ENCODE data around the gene EFCAB6.

DNA sequence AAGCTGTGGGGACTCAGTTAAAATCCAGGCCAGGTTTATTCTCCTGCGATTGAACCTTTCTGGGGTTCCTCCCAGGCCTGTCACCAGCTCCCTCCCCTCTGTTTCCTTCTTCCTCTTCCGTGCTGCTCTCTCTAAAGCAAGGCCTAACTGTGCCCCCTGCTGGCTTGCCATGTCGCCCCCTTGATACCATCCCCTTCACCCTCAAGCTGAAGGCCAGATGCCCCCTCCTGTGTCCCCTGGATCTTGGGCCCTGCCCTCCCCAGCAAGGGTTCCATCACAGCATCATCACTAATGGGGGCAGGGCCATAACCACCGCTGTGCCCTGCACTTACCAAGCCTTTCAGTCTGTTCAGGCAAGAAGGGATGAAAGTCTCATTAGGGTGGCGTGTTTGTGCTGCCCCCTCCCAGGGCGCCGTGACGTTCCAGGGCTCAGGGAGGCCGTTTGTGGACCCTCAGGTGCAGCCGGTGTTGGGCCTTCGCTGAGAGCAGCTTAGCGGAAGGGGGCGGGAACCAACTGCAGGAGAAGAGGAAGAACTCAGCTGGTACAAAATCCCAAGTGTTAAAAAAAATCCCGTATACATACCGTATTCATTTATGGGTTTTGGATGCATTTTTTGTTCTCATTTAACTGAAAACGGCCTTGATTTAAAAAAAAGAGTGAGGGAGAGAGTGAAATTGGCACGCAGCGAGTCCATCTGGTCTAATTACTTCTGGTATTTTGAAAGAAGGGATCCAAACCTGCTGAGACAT, 330.4 kb downstream of the EFCAB6 start:
- TF ChIP-seq FOXK2 (IDR thresholded peaks at IDR 0.05) (no peak), EZH2 (IDR thresholded peaks at IDR 0.05; ENCODE audit: borderline replicate concordance, control insufficient read depth, low read depth, low read length) (no peak), EP300 (IDR thresholded peaks at IDR 0.05; ENCODE audit: borderline replicate concordance in 1 of 2, control insufficient read depth in 1 of 2, low read depth in 2 of 2, low read length in 2 of 2) (no peak), SUZ12 (IDR thresholded peaks at IDR 0.05; ENCODE audit: unreplicated experiment) (no peak), RFX5 (IDR thresholded peaks at IDR 0.05; ENCODE audit: low read depth, low read length) (no peak)
- TF ChIP-seq, protein P1, sequence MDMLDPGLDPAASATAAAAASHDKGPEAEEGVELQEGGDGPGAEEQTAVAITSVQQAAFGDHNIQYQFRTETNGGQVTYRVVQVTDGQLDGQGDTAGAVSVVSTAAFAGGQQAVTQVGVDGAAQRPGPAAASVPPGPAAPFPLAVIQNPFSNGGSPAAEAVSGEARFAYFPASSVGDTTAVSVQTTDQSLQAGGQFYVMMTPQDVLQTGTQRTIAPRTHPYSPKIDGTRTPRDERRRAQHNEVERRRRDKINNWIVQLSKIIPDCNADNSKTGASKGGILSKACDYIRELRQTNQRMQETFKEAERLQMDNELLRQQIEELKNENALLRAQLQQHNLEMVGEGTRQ (IDR thresholded peaks at IDR 0.05; ENCODE audit: borderline replicate concordance, low read depth, low read length): no peak

Data from GM12878 (cell line).